ENCODE measurements around the gene SYT1.

- TF ChIP-seq POLR2A (IDR thresholded peaks at IDR 0.05) = no peak
- no peak for TF ChIP-seq CTCF (IDR thresholded peaks at IDR 0.05)
These were observed 68.4 kb downstream of the SYT1 start for GRCh38 chr12:78933014-78933413.

All from upper lobe of left lung (tissue), 4 donors.